Retinal pigment epithelial cell (primary cell): ENCODE data around the gene PRKCH.

ENCODE experiments used
- DNase-seq: peaks from one replicate; pipeline ENCODE4 v3.0.0-alpha.2; 2010; ENCODE audit warnings: low read depth
- H3K4me3 ChIP-seq: 2 replicates; pipeline ENCODE4 v1.5.1; 2011; ENCODE audit warnings: mild to moderate bottlenecking, low read length, control low read depth, moderate library complexity
- TF ChIP-seq, protein P1 (sequence below): conservative IDR thresholded peaks from 2 replicates; pipeline ENCODE4 v1.5.1; 2011; ENCODE audit warnings: low read depth, low read length, control low read depth, inconsistent platforms

Gene PRKCH

GRCh38 chr14:61362072-61362750 lies 40.8 kb downstream of the PRKCH start:
- TF ChIP-seq, protein P1, sequence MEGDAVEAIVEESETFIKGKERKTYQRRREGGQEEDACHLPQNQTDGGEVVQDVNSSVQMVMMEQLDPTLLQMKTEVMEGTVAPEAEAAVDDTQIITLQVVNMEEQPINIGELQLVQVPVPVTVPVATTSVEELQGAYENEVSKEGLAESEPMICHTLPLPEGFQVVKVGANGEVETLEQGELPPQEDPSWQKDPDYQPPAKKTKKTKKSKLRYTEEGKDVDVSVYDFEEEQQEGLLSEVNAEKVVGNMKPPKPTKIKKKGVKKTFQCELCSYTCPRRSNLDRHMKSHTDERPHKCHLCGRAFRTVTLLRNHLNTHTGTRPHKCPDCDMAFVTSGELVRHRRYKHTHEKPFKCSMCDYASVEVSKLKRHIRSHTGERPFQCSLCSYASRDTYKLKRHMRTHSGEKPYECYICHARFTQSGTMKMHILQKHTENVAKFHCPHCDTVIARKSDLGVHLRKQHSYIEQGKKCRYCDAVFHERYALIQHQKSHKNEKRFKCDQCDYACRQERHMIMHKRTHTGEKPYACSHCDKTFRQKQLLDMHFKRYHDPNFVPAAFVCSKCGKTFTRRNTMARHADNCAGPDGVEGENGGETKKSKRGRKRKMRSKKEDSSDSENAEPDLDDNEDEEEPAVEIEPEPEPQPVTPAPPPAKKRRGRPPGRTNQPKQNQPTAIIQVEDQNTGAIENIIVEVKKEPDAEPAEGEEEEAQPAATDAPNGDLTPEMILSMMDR, result no peak
- H3K4me3 ChIP-seq, result no peak overlapping the region
- no peak for DNase-seq

DNA sequence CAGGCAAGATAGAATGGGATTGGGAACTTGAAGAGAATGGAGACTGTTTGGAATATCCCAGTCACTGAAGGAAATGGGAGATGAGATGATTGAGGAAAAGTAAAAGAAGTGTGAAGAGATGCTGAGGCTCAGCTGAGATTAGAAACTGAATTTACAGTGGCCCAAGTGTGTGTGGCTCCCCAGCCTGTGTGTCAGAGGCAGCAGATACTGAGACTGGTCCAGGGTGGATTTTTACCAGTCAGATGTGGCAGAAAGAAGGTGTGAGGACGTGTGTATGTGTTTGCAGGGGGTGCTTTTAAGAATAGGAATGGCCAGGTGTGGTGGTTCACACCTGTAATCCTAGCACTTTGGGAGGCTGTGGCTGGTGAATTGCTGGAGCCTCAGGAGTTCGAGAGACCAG lies 42.9 kb downstream of the PRKCH start:
- H3K4me3 ChIP-seq, result no peak overlapping the region
- DNase-seq, result no peak
- TF ChIP-seq, protein P1, result no peak

GRCh38 chr14:61365667-61366212 lies 44.4 kb downstream of the PRKCH start:
- TF ChIP-seq, protein P1, result no peak
- H3K4me3 ChIP-seq, result no peak overlapping the region
- no peak for DNase-seq

DNA sequence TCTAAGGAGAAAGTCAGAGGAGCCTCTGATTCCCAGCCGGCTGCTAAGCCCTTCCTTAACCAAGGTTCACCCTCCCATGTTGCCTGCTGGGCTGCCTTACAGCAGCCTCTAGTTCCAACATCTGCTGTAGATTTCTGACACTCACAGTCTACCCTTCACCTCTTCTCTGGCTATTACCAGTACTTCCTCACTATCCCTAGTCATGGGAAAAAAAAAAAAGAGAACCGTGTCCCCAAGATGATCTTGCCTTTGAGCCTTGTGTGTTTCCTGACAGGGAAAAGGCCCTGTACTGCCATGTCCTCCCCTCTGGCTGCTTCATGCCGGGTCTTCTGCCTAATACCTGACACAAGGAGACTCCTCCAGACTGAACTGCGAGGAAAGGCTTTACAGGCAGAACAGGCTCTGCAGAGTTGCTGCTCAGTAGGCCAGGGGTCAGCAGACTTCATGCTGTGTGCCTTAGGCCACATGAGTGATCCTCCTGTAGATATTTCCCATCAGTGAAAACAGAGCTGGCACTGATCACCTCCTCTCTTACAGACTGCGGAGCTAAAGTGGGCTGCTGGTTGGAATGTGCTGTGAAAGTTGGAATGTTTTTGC lies 46.8 kb downstream of the PRKCH start:
- TF ChIP-seq, protein P1, result no peak
- no peak overlapping the region for H3K4me3 ChIP-seq
- DNase-seq, result peak; percentile 30

- no peak overlapping the region for H3K4me3 ChIP-seq
- TF ChIP-seq, protein P1, result no peak
- peak; percentile 69 for DNase-seq
Observed at GRCh38 chr14:61368781-61369453, 47.5 kb downstream of the PRKCH start.

GRCh38 chr14:61369454-61369810 lies 48.1 kb downstream of the PRKCH start:
- no peak for DNase-seq
- TF ChIP-seq, protein P1, result no peak
- no peak overlapping the region for H3K4me3 ChIP-seq
